ENCODE results near the gene CALR3. TPM values are rescaled to one million over a fixed set of nuclear protein-coding genes. Genes with fewer than 3 reads are reported as not detected.

Gene CALR3
- total and polyA plus RNA-seq, 2 of the 13 experiments (the other 11 are each of a cell fraction or from before 2014, with no cell fraction given) = not detected

DNA sequence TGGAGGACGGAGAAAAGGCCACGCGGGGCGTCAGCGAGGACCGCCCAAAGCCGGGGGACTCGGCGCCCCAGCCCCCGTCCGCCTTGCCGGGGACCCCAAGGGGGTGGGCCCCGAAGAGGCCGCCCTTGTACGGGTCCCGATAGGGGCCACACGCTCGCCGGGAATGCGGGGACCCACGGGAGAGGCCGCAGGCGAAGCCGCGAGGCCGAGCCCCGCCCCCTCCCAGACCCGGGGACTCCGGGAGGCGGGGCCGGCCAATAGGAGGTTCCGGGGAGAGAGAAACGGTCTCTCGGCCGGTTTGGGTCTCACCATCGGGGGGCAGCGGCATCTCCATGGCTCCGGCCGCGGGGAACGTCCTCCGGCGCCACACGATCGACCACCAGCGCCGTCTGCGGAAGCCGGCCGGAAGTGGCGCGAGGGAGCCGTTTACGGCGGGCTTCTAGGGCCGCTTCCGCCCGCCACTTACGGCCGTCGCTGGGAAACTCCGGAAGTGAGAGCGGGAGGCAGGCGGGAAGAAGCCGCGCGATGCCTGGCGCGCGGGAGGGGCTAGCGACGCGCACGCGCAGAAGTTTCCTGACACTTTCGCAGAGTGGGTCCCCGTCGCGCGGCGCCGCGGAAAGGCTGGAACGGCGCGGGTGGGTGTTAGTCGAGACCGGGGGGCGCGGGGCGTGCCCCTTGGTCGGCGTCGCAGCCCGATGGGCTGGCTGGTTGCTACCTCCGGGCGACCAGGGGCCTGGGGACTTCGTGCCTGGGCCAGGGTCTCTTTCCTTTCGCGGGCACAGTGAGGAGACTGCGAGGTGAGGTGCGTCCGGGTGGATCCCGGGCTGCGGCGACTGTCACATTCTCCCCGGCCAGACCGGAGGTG is 46.3 kb upstream of the CALR3 start, which contains the start of gene CHERP (continued):
- TF ChIP-seq SP4 (CRISPR knock-in tag; IDR thresholded peaks at IDR 0.05) = peak; percentile 88
- peak; percentile 78; the same call in 1 of the 2 replicates for TF ChIP-seq ISX (CRISPR knock-in tag; conservative IDR thresholded peaks at IDR 0.05)
- no peak for TF ChIP-seq TEAD2 (CRISPR knock-in tag; IDR thresholded peaks at IDR 0.05)
- TF ChIP-seq ZNF383 (CRISPR knock-in tag; IDR thresholded peaks at IDR 0.05; ENCODE audit: borderline replicate concordance) = no peak; the same call in 1 of the 2 replicates
- TF ChIP-seq, protein P1, sequence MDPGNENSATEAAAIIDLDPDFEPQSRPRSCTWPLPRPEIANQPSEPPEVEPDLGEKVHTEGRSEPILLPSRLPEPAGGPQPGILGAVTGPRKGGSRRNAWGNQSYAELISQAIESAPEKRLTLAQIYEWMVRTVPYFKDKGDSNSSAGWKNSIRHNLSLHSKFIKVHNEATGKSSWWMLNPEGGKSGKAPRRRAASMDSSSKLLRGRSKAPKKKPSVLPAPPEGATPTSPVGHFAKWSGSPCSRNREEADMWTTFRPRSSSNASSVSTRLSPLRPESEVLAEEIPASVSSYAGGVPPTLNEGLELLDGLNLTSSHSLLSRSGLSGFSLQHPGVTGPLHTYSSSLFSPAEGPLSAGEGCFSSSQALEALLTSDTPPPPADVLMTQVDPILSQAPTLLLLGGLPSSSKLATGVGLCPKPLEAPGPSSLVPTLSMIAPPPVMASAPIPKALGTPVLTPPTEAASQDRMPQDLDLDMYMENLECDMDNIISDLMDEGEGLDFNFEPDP (CRISPR knock-in tag; conservative IDR thresholded peaks at IDR 0.05) = 0 out of 2 replicates have a peak, but pooled peaks have one; percentile 90
- peak; percentile 14; the same call in 1 of the 2 replicates for TF ChIP-seq FOXO1 (CRISPR knock-in tag; IDR thresholded peaks at IDR 0.05)
- 0 out of 2 replicates have a peak, but pooled peaks have one; percentile 39 for TF ChIP-seq PHF21A (CRISPR knock-in tag; IDR thresholded peaks at IDR 0.05)
- TF ChIP-seq, protein P2, sequence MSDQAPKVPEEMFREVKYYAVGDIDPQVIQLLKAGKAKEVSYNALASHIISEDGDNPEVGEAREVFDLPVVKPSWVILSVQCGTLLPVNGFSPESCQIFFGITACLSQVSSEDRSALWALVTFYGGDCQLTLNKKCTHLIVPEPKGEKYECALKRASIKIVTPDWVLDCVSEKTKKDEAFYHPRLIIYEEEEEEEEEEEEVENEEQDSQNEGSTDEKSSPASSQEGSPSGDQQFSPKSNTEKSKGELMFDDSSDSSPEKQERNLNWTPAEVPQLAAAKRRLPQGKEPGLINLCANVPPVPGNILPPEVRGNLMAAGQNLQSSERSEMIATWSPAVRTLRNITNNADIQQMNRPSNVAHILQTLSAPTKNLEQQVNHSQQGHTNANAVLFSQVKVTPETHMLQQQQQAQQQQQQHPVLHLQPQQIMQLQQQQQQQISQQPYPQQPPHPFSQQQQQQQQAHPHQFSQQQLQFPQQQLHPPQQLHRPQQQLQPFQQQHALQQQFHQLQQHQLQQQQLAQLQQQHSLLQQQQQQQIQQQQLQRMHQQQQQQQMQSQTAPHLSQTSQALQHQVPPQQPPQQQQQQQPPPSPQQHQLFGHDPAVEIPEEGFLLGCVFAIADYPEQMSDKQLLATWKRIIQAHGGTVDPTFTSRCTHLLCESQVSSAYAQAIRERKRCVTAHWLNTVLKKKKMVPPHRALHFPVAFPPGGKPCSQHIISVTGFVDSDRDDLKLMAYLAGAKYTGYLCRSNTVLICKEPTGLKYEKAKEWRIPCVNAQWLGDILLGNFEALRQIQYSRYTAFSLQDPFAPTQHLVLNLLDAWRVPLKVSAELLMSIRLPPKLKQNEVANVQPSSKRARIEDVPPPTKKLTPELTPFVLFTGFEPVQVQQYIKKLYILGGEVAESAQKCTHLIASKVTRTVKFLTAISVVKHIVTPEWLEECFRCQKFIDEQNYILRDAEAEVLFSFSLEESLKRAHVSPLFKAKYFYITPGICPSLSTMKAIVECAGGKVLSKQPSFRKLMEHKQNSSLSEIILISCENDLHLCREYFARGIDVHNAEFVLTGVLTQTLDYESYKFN (CRISPR knock-in tag; conservative IDR thresholded peaks at IDR 0.05) = peak; percentile 52
- TF ChIP-seq GZF1 (CRISPR knock-in tag; IDR thresholded peaks at IDR 0.05) = 0 out of 2 replicates have a peak, but pooled peaks have one; percentile 74
- TF ChIP-seq ZNF501 (CRISPR knock-in tag; IDR thresholded peaks at IDR 0.05) = peak; percentile 94; the same call in 1 of the 2 replicates
- peak; percentile 84; the same call in 1 of the 2 replicates for TF ChIP-seq ARNT2 (CRISPR knock-in tag; IDR thresholded peaks at IDR 0.05; ENCODE audit: low read depth)
- TF ChIP-seq RNF2 (conservative IDR thresholded peaks at IDR 0.05; ENCODE audit: low read depth) = peak; percentile 57; the same call in 1 of the 2 replicates
- no peak for TF ChIP-seq NR2F2 (IDR thresholded peaks at IDR 0.05; ENCODE audit: borderline replicate concordance, low read depth)
- TF ChIP-seq, protein P3, sequence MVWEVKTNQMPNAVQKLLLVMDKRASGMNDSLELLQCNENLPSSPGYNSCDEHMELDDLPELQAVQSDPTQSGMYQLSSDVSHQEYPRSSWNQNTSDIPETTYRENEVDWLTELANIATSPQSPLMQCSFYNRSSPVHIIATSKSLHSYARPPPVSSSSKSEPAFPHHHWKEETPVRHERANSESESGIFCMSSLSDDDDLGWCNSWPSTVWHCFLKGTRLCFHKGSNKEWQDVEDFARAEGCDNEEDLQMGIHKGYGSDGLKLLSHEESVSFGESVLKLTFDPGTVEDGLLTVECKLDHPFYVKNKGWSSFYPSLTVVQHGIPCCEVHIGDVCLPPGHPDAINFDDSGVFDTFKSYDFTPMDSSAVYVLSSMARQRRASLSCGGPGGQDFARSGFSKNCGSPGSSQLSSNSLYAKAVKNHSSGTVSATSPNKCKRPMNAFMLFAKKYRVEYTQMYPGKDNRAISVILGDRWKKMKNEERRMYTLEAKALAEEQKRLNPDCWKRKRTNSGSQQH (CRISPR knock-in tag; IDR thresholded peaks at IDR 0.05; ENCODE audit: low read depth) = peak; percentile 39
- TF ChIP-seq SP2 (CRISPR knock-in tag; IDR thresholded peaks at IDR 0.05) = peak; percentile 66
- peak; percentile 34 for TF ChIP-seq XRCC5 (optimal IDR thresholded peaks at IDR 0.05; ENCODE audit: low read length)
- peak; percentile 75; the same call in 1 of the 2 replicates for TF ChIP-seq CAMTA2 (CRISPR knock-in tag; IDR thresholded peaks at IDR 0.05; ENCODE audit: borderline replicate concordance)
- TF ChIP-seq ZNF432 (CRISPR knock-in tag; IDR thresholded peaks at IDR 0.05; ENCODE audit: borderline replicate concordance) = no peak
- TF ChIP-seq, protein P4, sequence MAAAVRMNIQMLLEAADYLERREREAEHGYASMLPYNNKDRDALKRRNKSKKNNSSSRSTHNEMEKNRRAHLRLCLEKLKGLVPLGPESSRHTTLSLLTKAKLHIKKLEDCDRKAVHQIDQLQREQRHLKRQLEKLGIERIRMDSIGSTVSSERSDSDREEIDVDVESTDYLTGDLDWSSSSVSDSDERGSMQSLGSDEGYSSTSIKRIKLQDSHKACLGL (CRISPR knock-in tag; IDR thresholded peaks at IDR 0.05) = peak; percentile 22; the same call in 1 of the 2 replicates
- TF ChIP-seq HOXD1 (CRISPR knock-in tag; IDR thresholded peaks at IDR 0.05) = peak; percentile 25; the same call in 1 of the 2 replicates
- peak; percentile 84 for TF ChIP-seq DMAP1 (CRISPR knock-in tag; IDR thresholded peaks at IDR 0.05)
- peak; percentile 66 for TF ChIP-seq ZNF563 (CRISPR knock-in tag; IDR thresholded peaks at IDR 0.05)
- TF ChIP-seq MYC (CRISPR knock-in tag; IDR thresholded peaks at IDR 0.05; ENCODE audit: borderline replicate concordance) = peak; percentile 89; the same call in 1 of the 2 replicates
